SU-DHL-6 (cell line): ENCODE data around the gene LRP2BP.

Experiments
- EZH2phosphoT487 ChIP-seq: fragments of 200-600 bp; sonication (generic), shearing (Covaris generic); conservative IDR thresholded peaks from 2 replicates; pipeline ENCODE4 v1.6.1; 2018; ENCODE audit warnings: mild to moderate bottlenecking, antibody characterized with exemption, low read length, moderate library complexity, mixed read lengths
- TF ChIP-seq, protein P1 (sequence below): fragments of 200-600 bp; sonication (generic); IDR thresholded peaks from one replicate; pipeline ENCODE4 v1.5.1; 2017; ENCODE audit warnings: antibody characterized with exemption, mild to moderate bottlenecking, low read length, moderate library complexity; ENCODE audit not compliant: insufficient read depth, poor library complexity, severe bottlenecking

DNA sequence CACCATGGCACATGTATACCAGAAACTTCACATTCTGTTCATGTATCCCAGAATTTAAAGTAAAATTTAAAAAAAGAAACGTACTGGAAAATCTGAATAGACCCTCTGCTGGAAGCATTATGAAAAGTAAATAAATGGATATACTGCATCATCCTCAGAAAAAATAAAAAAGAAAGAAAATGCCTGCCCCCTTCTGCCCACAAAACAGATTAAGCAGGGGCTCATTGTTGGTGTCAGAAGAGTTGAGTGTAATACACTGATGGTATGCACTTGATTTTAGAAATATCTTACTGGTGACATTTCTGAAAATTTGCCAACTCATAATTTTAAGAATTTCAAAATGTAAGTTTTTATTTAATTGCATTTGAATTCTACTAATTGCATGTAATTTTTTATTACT, 77.8 kb downstream of the LRP2BP start:
- TF ChIP-seq, protein P1, sequence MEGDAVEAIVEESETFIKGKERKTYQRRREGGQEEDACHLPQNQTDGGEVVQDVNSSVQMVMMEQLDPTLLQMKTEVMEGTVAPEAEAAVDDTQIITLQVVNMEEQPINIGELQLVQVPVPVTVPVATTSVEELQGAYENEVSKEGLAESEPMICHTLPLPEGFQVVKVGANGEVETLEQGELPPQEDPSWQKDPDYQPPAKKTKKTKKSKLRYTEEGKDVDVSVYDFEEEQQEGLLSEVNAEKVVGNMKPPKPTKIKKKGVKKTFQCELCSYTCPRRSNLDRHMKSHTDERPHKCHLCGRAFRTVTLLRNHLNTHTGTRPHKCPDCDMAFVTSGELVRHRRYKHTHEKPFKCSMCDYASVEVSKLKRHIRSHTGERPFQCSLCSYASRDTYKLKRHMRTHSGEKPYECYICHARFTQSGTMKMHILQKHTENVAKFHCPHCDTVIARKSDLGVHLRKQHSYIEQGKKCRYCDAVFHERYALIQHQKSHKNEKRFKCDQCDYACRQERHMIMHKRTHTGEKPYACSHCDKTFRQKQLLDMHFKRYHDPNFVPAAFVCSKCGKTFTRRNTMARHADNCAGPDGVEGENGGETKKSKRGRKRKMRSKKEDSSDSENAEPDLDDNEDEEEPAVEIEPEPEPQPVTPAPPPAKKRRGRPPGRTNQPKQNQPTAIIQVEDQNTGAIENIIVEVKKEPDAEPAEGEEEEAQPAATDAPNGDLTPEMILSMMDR, result no peak
- TF ChIP-seq EZH2phosphoT487, result no peak
